Fibroblast of peridontal ligament (primary cell): Measurements from ENCODE around the gene FILIP1L.
A peak's percentile ranks its signal among the peaks of the same experiment; 100 is the strongest.

Source experiments
- DNase-seq: peaks from one replicate; pipeline ENCODE4 v3.0.0-alpha.2; 2010; ENCODE audit errors: extremely low read depth

The FILIP1L gene

GRCh38 chr3:99976584-99976983, 137.7 kb downstream of the FILIP1L start:
- no peak for DNase-seq

GRCh38 chr3:99974989-99975388, 139.3 kb downstream of the FILIP1L start:
- DNase-seq: no peak

- no peak for DNase-seq
Observed at GRCh38 chr3:99972380-99973104, 141.8 kb downstream of the FILIP1L start.

- DNase-seq: no peak
Observed at GRCh38 chr3:99971761-99972160, 142.5 kb downstream of the FILIP1L start.

GRCh38 chr3:99970198-99970597, 144.1 kb downstream of the FILIP1L start:
- no peak for DNase-seq

- no peak for DNase-seq
Observed at GRCh38 chr3:99969136-99969535, 145.2 kb downstream of the FILIP1L start.

GRCh38 chr3:99967796-99968195, 146.5 kb downstream of the FILIP1L start:
- DNase-seq: no peak

- peak; percentile 79 for DNase-seq
Observed at GRCh38 chr3:99966662-99967416, 147.5 kb downstream of the FILIP1L start.

GRCh38 chr3:99965681-99966408, 148.5 kb downstream of the FILIP1L start:
- no peak for DNase-seq

GRCh38 chr3:99965077-99965476, 149.2 kb downstream of the FILIP1L start:
- peak; percentile 46 for DNase-seq

- DNase-seq: peak; percentile 88
Observed at GRCh38 chr3:99962703-99963102, 151.6 kb downstream of the FILIP1L start.

- DNase-seq: no peak
Observed at GRCh38 chr3:99961756-99962515, 152.4 kb downstream of the FILIP1L start.

- no peak for DNase-seq
Observed at GRCh38 chr3:99960941-99961340, 153.4 kb downstream of the FILIP1L start.

- no peak for DNase-seq
Observed at GRCh38 chr3:99960123-99960878, 154.0 kb downstream of the FILIP1L start.

GRCh38 chr3:99958222-99958912, 155.9 kb downstream of the FILIP1L start:
- DNase-seq: no peak

GRCh38 chr3:99957151-99957796, 157.0 kb downstream of the FILIP1L start:
- DNase-seq: peak; percentile 43

- no peak for DNase-seq
Observed at GRCh38 chr3:99955773-99956562, 158.3 kb downstream of the FILIP1L start.

- no peak for DNase-seq
Observed at GRCh38 chr3:99954914-99955644, 159.2 kb downstream of the FILIP1L start.
